Measurements from ENCODE around the gene ASTN2.

The ASTN2 gene

DNA sequence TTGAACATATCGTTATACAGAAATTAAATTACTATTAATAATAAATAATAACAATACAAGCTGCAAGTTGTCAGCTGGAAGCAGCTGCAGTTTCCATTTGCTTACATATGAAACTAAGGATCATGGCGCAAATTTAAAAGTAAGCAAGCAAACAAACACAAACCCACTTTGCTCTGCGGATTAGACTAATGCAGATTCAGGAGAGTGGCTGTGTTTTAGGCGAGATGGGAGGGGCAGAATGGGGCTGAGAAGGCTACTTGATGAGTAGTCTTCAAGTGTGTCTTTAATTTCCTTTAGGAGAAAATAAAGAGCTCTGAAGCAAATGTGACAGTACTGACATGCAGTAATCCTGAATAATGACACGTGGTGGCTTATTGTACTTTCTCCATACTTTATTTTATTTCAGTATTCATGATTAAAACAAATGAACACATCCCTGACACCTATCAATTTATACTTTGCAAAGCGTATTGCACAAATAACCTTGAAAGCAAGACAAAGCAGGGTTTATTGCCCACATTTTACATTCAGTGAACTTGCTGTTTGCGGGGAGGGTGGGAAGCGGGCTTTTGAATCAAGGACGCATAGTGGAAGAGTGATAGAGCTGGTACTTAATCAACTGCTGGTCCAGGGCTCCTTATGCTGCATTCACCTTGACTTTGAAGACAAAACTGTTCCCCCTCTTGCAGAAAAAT lies 949.1 kb downstream of the ASTN2 start:
- DNase-seq (ENCODE audit: extremely low read depth, insufficient read length), result no peak
- Histone ChIP-seq H3K36me3 (ENCODE audit: control insufficient read depth, insufficient read depth, low read length) (no peaks in the 10 kb centered on the region), H3K27me3 (replicated peaks; ENCODE audit: control insufficient read depth, insufficient read depth, low read length) (no peaks in the 10 kb centered on the region), H3K4me3 (replicated peaks; ENCODE audit: low read depth, low read length) (no peak overlapping the region)
- TF ChIP-seq, protein P1, sequence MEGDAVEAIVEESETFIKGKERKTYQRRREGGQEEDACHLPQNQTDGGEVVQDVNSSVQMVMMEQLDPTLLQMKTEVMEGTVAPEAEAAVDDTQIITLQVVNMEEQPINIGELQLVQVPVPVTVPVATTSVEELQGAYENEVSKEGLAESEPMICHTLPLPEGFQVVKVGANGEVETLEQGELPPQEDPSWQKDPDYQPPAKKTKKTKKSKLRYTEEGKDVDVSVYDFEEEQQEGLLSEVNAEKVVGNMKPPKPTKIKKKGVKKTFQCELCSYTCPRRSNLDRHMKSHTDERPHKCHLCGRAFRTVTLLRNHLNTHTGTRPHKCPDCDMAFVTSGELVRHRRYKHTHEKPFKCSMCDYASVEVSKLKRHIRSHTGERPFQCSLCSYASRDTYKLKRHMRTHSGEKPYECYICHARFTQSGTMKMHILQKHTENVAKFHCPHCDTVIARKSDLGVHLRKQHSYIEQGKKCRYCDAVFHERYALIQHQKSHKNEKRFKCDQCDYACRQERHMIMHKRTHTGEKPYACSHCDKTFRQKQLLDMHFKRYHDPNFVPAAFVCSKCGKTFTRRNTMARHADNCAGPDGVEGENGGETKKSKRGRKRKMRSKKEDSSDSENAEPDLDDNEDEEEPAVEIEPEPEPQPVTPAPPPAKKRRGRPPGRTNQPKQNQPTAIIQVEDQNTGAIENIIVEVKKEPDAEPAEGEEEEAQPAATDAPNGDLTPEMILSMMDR (IDR thresholded peaks at IDR 0.05; ENCODE audit: insufficient read depth, low read length, poor library complexity, severe bottlenecking), result no peak

DNA sequence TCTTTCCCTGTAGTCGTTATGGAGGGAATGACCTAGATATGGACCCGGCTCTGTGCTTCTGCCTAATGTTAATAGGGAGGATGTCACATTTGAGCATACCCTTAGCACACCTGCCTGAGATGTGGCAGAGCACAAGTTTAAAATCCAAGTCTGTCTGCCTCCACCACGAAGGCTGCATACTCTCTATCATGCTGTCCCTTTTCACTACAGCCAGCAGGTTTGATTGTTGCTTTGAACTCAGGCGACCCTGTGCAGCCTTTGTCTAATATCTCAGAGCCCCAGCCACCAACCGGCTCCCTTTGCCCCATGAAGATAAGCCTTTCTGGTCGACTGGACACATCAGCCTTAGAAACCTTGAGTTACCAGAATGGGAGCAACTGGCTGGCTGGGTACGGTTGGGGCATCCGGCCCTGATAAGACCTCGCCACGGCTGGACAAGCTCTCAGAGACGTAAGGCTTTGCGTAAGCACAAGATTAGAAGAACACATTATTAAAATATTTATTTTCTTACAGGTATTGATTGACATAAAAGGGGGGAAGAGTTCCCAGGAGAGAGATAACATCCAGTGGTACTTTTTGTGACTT lies 949.8 kb downstream of the ASTN2 start:
- no peak overlapping the region for H3K4me3 ChIP-seq (replicated peaks; ENCODE audit: low read depth, low read length)
- TF ChIP-seq, protein P1 (IDR thresholded peaks at IDR 0.05; ENCODE audit: insufficient read depth, low read length, poor library complexity, severe bottlenecking), result no peak
- H3K36me3 ChIP-seq (ENCODE audit: control insufficient read depth, insufficient read depth, low read length), result no peaks in the 10 kb centered on the region
- no peak for DNase-seq (ENCODE audit: extremely low read depth, insufficient read length)
- no peaks in the 10 kb centered on the region for H3K27me3 ChIP-seq (replicated peaks; ENCODE audit: control insufficient read depth, insufficient read depth, low read length)

DNA sequence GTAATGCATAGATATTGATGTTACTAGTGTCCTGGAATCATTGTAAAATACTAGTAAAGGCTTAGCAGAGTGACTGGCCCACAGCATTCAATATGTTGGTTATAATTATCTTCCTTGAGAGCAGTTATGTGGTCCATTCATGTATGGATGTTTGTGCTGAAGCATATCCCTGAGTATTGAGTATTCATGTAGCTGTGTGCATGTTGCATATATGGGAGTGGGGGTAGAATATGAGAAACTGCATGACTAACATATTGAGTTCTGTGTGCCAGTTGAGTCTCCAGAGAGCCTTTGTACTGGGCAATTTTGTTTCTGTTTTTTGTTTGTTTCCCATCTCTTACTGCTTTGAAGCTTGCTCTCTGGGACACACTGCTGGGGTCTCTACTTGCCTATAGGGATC lies 950.4 kb downstream of the ASTN2 start:
- Histone ChIP-seq H3K36me3 (ENCODE audit: control insufficient read depth, insufficient read depth, low read length) (no peaks in the 10 kb centered on the region), H3K27me3 (replicated peaks; ENCODE audit: control insufficient read depth, insufficient read depth, low read length) (no peaks in the 10 kb centered on the region), H3K4me3 (replicated peaks; ENCODE audit: low read depth, low read length) (no peak overlapping the region)
- DNase-seq (ENCODE audit: extremely low read depth, insufficient read length), result no peak
- TF ChIP-seq, protein P1 (IDR thresholded peaks at IDR 0.05; ENCODE audit: insufficient read depth, low read length, poor library complexity, severe bottlenecking), result no peak

DNA sequence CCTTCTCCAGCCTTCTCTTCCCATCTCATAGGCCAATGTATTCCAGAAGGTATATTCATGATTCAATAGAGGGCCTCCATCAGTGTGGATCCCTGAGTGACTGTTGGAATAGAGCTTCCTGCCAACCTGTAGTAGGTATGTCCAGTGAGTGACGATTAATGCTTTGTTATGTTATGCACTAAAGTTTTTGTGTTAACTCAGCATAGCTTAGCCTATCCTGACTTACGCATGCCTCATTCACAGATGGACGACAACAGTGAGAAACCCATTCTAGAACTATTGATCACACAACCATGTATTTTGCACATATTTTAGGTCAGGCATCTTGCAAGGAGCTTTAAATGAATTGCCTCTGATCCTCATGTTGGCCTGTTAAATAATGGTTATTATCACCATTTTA lies 953.2 kb downstream of the ASTN2 start:
- Histone ChIP-seq H3K36me3 (ENCODE audit: control insufficient read depth, insufficient read depth, low read length) (no peaks in the 10 kb centered on the region), H3K27me3 (replicated peaks; ENCODE audit: control insufficient read depth, insufficient read depth, low read length) (no peaks in the 10 kb centered on the region), H3K4me3 (replicated peaks; ENCODE audit: low read depth, low read length) (no peak overlapping the region)
- DNase-seq (ENCODE audit: extremely low read depth, insufficient read length), result no peak
- TF ChIP-seq, protein P1 (IDR thresholded peaks at IDR 0.05; ENCODE audit: insufficient read depth, low read length, poor library complexity, severe bottlenecking), result no peak

DNA sequence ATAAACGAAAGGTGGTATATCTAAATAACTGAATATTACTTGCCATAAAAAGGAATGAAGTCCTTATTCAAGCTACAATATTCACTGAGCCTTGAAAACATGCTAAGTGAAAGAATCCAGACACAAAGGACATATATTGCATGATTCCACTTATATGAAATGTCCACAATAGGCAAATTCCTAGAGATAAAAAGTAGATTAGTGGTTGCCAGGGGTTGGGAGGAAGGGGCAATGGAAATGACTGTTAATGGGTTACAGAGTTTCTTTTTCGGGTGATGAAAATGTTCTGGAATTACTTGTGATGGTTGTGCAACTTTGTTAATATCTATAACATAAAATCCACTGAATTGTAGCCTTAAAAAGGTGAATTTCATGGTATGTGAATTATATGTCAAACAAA lies 954.8 kb downstream of the ASTN2 start:
- TF ChIP-seq, protein P1 (IDR thresholded peaks at IDR 0.05; ENCODE audit: insufficient read depth, low read length, poor library complexity, severe bottlenecking), result no peak

More for the DNA sequence above, 954.8 kb downstream of the ASTN2 start:
- no peaks in the 10 kb centered on the region for H3K27me3 ChIP-seq (replicated peaks; ENCODE audit: control insufficient read depth, insufficient read depth, low read length)
- no peak for DNase-seq (ENCODE audit: extremely low read depth, insufficient read length)
- H3K4me3 ChIP-seq (replicated peaks; ENCODE audit: low read depth, low read length), result no peak overlapping the region
- no peaks in the 10 kb centered on the region for H3K36me3 ChIP-seq (ENCODE audit: control insufficient read depth, insufficient read depth, low read length)

Measured in GM06990 (cell line).